ENCODE data around the gene GATD1. TPM values are rescaled to one million over a fixed set of nuclear protein-coding genes. Genes with fewer than 3 reads are reported as not detected.

The GATD1 gene
- total RNA-seq, 1 experiment from 2014 or later: 81.3 TPM

DNA sequence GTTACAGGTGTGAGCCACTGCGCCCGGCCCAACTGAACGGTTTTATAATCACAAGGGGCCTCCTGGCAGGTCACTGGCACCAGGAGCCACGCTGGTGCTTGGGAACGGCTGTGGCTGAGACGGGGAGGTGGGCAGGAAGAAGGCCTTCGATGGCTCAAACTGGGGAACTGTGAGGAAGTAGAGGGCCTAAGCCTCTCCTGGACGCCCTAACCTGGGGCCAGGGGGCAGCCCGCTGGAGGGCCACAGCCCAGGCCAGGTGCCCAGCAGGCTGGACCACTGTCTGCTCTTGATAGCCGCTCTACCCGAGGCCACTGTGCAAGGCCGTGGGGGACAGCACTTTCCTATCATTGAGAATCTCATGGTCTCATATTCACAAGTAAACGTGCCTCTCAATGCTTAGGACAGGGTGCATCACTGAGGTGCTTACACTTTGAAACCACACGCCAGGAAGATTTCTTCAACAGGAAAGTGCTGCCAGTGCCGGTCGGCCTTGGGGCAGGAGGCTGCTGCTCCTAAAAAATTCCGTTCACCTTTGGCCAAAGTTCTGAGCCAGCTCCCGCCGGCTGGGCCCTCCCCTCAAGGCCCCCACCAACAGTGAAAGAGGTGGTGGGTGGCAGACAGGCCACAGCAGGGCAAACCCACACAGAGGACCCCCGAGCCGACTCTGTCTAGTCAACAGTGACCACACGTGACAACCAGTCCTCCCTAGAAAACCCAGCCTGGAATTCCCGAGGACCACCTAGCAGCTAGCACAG lies 7.2 kb downstream of the GATD1 start:
- Histone ChIP-seq H3K4me1 (ENCODE audit: insufficient read depth, low read length, poor library complexity, severe bottlenecking) (peaks cover under 1% of the 10 kb centered on the region), H3K27me3 (replicated peaks; ENCODE audit: insufficient read depth, low read depth, low read length, poor library complexity) (no peaks in the 10 kb centered on the region), H3K4me3 (ENCODE audit: low read depth, low read length, poor library complexity, severe bottlenecking) (no peak overlapping the region), H3K9me3 (ENCODE audit: low read depth, low read length, poor library complexity, severe bottlenecking) (no peaks in the 10 kb centered on the region), H3K27ac (ENCODE audit: low read depth, low read length, poor library complexity, severe bottlenecking) (no peak overlapping the region), H3K36me3 (ENCODE audit: insufficient read depth, low read length, poor library complexity, severe bottlenecking) (peaks cover 44% of the 10 kb centered on the region)
- POLR2A ChIA-PET (ENCODE audit: low non-redundant PET): no interaction called here
- TF ChIP-seq EZH2 (IDR thresholded peaks at IDR 0.05; ENCODE audit: borderline replicate concordance, low read depth, low read length, poor library complexity, severe bottlenecking) (no peak), CTCF (conservative IDR thresholded peaks at IDR 0.05; ENCODE audit: low read depth, low read length) (no peak)
- no peak for DNase-seq (ENCODE audit: low spot score)
- BruUV-seq (replicated peaks): no TSS peak
- CTCF ChIA-PET: no interaction called here
- intact Hi-C loops (cut with micrococcal nuclease; ENCODE audit: unreplicated experiment): no loop called here

- no peak for TF ChIP-seq CTCF (conservative IDR thresholded peaks at IDR 0.05; ENCODE audit: low read depth, low read length)
- Histone ChIP-seq H3K36me3 (ENCODE audit: insufficient read depth, low read length, poor library complexity, severe bottlenecking) (peaks cover 49% of the 10 kb centered on the region), H3K9me3 (ENCODE audit: low read depth, low read length, poor library complexity, severe bottlenecking) (no peaks in the 10 kb centered on the region), H3K27ac (ENCODE audit: low read depth, low read length, poor library complexity, severe bottlenecking) (no peak overlapping the region), H3K4me1 (ENCODE audit: insufficient read depth, low read length, poor library complexity, severe bottlenecking) (no peaks in the 10 kb centered on the region), H3K4me3 (ENCODE audit: low read depth, low read length, poor library complexity, severe bottlenecking) (no peak overlapping the region), H3K27me3 (replicated peaks; ENCODE audit: insufficient read depth, low read depth, low read length, poor library complexity) (no peaks in the 10 kb centered on the region)
- TSS peak; percentile 45 for BruUV-seq (replicated peaks)
- intact Hi-C loops (cut with micrococcal nuclease; ENCODE audit: unreplicated experiment): no loop called here
- POLR2A ChIA-PET (ENCODE audit: low non-redundant PET): no interaction called here
- CTCF ChIA-PET: no interaction called here
- no peak for DNase-seq (ENCODE audit: low spot score)
Measured at GRCh38 chr11:767238-767637, 10.0 kb downstream of the GATD1 start.

- ChIA-PET POLR2A (ENCODE audit: low non-redundant PET) (no interaction called here), CTCF (no interaction called here)
- no peaks in the 10 kb centered on the region for H3K9me3 ChIP-seq (ENCODE audit: low read depth, low read length, poor library complexity, severe bottlenecking)
- H3K27me3 ChIP-seq (replicated peaks; ENCODE audit: insufficient read depth, low read depth, low read length, poor library complexity): no peaks in the 10 kb centered on the region
- DNase-seq (ENCODE audit: low spot score): no peak
- no peak overlapping the region for H3K27ac ChIP-seq (ENCODE audit: low read depth, low read length, poor library complexity, severe bottlenecking)
- no peak overlapping the region for H3K4me3 ChIP-seq (ENCODE audit: low read depth, low read length, poor library complexity, severe bottlenecking)
- H3K4me1 ChIP-seq (ENCODE audit: insufficient read depth, low read length, poor library complexity, severe bottlenecking): no peaks in the 10 kb centered on the region
- intact Hi-C loops (cut with micrococcal nuclease; ENCODE audit: unreplicated experiment): no loop called here
- BruUV-seq (replicated peaks): no TSS peak
- no peak for TF ChIP-seq CTCF (conservative IDR thresholded peaks at IDR 0.05; ENCODE audit: low read depth, low read length)
- TF ChIP-seq EZH2 (IDR thresholded peaks at IDR 0.05; ENCODE audit: borderline replicate concordance, low read depth, low read length, poor library complexity, severe bottlenecking): no peak
- H3K36me3 ChIP-seq (ENCODE audit: insufficient read depth, low read length, poor library complexity, severe bottlenecking): peaks cover 50% of the 10 kb centered on the region
Measured at GRCh38 chr11:766936-767210, 10.4 kb downstream of the GATD1 start.
